Measurements from ENCODE around the gene TMEM263. TPM values are rescaled to one million over a fixed set of nuclear protein-coding genes. Genes with fewer than 3 reads are reported as not detected.

Gene TMEM263
- total and polyA plus RNA-seq, 2 of the 8 experiments (the other 6 are each of a cell fraction or from before 2014, with no cell fraction given) = 2.9 to 12.3 TPM

DNA sequence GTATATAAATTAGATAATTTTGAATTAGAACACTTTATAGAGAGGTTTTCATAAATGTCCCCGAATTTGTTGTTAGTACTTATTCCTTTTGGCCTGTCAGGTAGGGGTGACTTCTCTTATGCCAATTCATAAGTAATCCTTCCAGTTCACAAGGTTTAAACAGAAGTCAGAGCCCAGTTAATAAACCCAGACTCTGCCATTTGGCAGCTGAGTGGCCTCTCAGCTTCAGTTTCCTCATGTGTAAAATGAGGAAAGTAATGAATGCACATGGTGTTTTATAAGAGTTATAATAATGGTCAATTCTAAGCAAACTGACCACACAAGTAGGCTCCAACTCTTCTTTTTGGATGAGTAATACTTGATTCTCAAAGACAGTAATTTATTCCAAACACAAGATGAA lies 21.0 kb downstream of the TMEM263 start (continued):
- TF ChIP-seq, protein P1, sequence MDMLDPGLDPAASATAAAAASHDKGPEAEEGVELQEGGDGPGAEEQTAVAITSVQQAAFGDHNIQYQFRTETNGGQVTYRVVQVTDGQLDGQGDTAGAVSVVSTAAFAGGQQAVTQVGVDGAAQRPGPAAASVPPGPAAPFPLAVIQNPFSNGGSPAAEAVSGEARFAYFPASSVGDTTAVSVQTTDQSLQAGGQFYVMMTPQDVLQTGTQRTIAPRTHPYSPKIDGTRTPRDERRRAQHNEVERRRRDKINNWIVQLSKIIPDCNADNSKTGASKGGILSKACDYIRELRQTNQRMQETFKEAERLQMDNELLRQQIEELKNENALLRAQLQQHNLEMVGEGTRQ (IDR thresholded peaks at IDR 0.05; ENCODE audit: low read length) = no peak
- TF ChIP-seq NANOG (IDR thresholded peaks at IDR 0.05; ENCODE audit: insufficient read depth, low read depth, low read length, poor library complexity, severe bottlenecking) (no peak), SP1 (IDR thresholded peaks at IDR 0.05; ENCODE audit: low read depth, low read length) (no peak), JUN (IDR thresholded peaks at IDR 0.05; ENCODE audit: low read depth, low read length) (no peak), FOSL1 (IDR thresholded peaks at IDR 0.05; ENCODE audit: insufficient read depth, low read depth, low read length) (no peak), CBX5 (IDR thresholded peaks at IDR 0.05; ENCODE audit: low read depth, low read length) (no peak), BRCA1 (IDR thresholded peaks at IDR 0.05; ENCODE audit: low read depth, low read length) (no peak)
- TF ChIP-seq, protein P2, sequence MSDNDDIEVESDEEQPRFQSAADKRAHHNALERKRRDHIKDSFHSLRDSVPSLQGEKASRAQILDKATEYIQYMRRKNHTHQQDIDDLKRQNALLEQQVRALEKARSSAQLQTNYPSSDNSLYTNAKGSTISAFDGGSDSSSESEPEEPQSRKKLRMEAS (IDR thresholded peaks at IDR 0.05) = no peak

All from H1 (cell line).